ENCODE data around the gene EEF2K.

DNA sequence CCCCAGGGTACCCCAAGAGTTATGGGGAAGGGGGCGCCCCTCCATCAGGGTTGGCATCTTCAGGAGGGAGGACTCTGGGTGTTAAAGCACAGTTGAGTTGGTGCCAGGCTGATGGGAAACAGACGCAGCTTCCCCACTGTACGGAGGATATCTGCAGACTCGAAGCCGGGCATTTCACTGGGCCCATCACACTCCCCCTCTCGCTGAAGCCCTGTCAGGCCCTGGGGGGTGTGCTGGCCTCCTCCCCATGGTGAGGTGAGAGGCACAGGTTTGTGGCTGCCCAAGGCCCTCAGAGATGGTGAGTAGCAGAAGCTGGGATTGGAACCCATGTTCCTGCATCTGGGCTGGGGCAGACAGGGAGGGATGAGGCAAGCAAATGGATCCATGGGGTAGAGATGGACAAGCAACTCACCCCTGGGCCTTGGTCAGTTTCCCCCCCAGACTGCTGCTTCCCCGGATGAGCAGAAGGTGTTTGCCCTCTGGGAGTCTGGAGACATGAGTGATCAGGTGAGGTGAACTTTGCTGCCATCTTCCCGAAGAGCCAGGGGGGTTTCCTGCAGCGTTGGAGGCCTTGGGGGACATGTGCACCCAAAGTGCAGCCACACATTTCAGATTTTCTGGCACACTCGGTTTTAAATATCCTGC is 122.1 kb downstream of the EEF2K start:
- no peak for TF ChIP-seq ZFP3 (CRISPR knock-in tag; IDR thresholded peaks at IDR 0.05)
- no peak for TF ChIP-seq ZC3H10 (CRISPR knock-in tag; IDR thresholded peaks at IDR 0.05)
- TF ChIP-seq, protein P1, sequence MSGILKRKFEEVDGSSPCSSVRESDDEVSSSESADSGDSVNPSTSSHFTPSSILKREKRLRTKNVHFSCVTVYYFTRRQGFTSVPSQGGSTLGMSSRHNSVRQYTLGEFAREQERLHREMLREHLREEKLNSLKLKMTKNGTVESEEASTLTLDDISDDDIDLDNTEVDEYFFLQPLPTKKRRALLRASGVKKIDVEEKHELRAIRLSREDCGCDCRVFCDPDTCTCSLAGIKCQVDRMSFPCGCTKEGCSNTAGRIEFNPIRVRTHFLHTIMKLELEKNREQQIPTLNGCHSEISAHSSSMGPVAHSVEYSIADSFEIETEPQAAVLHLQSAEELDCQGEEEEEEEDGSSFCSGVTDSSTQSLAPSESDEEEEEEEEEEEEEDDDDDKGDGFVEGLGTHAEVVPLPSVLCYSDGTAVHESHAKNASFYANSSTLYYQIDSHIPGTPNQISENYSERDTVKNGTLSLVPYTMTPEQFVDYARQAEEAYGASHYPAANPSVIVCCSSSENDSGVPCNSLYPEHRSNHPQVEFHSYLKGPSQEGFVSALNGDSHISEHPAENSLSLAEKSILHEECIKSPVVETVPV (CRISPR knock-in tag; IDR thresholded peaks at IDR 0.05): no peak
- no peak for TF ChIP-seq TOX (CRISPR knock-in tag; IDR thresholded peaks at IDR 0.05; ENCODE audit: borderline replicate concordance)
- no peak for TF ChIP-seq ZNF70 (CRISPR knock-in tag; IDR thresholded peaks at IDR 0.05)
- no peak for TF ChIP-seq CSDC2 (CRISPR knock-in tag; IDR thresholded peaks at IDR 0.05)
- no peak for TF ChIP-seq GLIS3 (CRISPR knock-in tag; IDR thresholded peaks at IDR 0.05)

All from SK-N-SH treated with all-trans-retinoic acid at 6 μM for 48 hours (cell line).